HL-60 (cell line): ENCODE data around the gene C1orf232.

Source experiments
- DNase-seq, 2 experiments: peaks; one replicate each; pipeline ENCODE4 v3.0.0-alpha.2; 2010 to 2020; ENCODE audit warnings: low read depth in 1 of 2, low spot score in 1 of 2
- H3K27ac ChIP-seq: fragments of 250-450 bp; sonication (Bioruptor Pico); replicated peaks from 2 replicates; pipeline ENCODE4 v1.5.1; 2020; ENCODE audit warnings: mild to moderate bottlenecking, moderate library complexity
- H3K27me3 ChIP-seq: fragments of 250-450 bp; sonication (Bioruptor Pico); 2 replicates; pipeline ENCODE4 v1.5.1; 2021; ENCODE audit warnings: mild to moderate bottlenecking, moderate library complexity; ENCODE audit not compliant: insufficient read depth, poor library complexity, severe bottlenecking
- H3K4me3 ChIP-seq: replicated peaks from 2 replicates; pipeline ENCODE4 v1.5.1; 2011; ENCODE audit warnings: mild to moderate bottlenecking, control low read depth, low read length; ENCODE audit not compliant: insufficient read depth
- GABPA ChIP-seq: IDR thresholded peaks from 2 replicates; pipeline ENCODE4 v1.6.1; 2012; ENCODE audit warnings: low read depth
- POLR2AphosphoS5 ChIP-seq: IDR thresholded peaks from 2 replicates; pipeline ENCODE4 v1.6.1; 2012; ENCODE audit warnings: low read depth
- SPI1 ChIP-seq: IDR thresholded peaks from 2 replicates; pipeline ENCODE4 v1.6.1; 2012; ENCODE audit warnings: low read depth, mild to moderate bottlenecking, borderline replicate concordance
- TF ChIP-seq, protein P1 (sequence below): IDR thresholded peaks from one replicate; pipeline ENCODE4 v1.5.1; 2011; ENCODE audit warnings: low read length, control low read depth, inconsistent platforms; ENCODE audit not compliant: insufficient read depth
- TF ChIP-seq, protein P2 (sequence below): IDR thresholded peaks from 2 replicates; pipeline ENCODE4 v1.6.1; 2012; ENCODE audit warnings: low read depth; ENCODE audit not compliant: insufficient replicate concordance

The C1orf232 gene

DNA sequence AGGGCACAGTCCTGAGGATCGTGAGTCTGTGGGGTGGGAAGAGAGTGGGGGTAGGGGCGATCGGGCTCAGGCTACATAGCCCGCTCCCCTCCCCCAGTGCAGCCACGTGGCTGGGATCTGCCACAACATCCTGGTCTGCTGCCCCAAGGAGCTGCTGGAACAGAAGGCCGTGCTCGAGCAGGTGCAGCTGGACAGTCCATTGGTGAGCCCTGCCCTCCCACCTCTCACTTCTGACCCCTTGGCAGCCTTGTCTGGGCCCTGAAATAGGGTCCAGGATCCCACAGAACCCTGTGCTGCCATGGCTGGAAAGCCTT is 13.6 kb upstream of the C1orf232 start:
- Histone ChIP-seq H3K4me3 (no peak overlapping the region), H3K27me3 (no peaks in the 10 kb centered on the region), H3K27ac (no peak overlapping the region)
- DNase-seq: no peak
- TF ChIP-seq, protein P1, sequence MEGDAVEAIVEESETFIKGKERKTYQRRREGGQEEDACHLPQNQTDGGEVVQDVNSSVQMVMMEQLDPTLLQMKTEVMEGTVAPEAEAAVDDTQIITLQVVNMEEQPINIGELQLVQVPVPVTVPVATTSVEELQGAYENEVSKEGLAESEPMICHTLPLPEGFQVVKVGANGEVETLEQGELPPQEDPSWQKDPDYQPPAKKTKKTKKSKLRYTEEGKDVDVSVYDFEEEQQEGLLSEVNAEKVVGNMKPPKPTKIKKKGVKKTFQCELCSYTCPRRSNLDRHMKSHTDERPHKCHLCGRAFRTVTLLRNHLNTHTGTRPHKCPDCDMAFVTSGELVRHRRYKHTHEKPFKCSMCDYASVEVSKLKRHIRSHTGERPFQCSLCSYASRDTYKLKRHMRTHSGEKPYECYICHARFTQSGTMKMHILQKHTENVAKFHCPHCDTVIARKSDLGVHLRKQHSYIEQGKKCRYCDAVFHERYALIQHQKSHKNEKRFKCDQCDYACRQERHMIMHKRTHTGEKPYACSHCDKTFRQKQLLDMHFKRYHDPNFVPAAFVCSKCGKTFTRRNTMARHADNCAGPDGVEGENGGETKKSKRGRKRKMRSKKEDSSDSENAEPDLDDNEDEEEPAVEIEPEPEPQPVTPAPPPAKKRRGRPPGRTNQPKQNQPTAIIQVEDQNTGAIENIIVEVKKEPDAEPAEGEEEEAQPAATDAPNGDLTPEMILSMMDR: no peak
- TF ChIP-seq POLR2AphosphoS5: no peak
- TF ChIP-seq, protein P2, sequence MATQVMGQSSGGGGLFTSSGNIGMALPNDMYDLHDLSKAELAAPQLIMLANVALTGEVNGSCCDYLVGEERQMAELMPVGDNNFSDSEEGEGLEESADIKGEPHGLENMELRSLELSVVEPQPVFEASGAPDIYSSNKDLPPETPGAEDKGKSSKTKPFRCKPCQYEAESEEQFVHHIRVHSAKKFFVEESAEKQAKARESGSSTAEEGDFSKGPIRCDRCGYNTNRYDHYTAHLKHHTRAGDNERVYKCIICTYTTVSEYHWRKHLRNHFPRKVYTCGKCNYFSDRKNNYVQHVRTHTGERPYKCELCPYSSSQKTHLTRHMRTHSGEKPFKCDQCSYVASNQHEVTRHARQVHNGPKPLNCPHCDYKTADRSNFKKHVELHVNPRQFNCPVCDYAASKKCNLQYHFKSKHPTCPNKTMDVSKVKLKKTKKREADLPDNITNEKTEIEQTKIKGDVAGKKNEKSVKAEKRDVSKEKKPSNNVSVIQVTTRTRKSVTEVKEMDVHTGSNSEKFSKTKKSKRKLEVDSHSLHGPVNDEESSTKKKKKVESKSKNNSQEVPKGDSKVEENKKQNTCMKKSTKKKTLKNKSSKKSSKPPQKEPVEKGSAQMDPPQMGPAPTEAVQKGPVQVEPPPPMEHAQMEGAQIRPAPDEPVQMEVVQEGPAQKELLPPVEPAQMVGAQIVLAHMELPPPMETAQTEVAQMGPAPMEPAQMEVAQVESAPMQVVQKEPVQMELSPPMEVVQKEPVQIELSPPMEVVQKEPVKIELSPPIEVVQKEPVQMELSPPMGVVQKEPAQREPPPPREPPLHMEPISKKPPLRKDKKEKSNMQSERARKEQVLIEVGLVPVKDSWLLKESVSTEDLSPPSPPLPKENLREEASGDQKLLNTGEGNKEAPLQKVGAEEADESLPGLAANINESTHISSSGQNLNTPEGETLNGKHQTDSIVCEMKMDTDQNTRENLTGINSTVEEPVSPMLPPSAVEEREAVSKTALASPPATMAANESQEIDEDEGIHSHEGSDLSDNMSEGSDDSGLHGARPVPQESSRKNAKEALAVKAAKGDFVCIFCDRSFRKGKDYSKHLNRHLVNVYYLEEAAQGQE: no peak
- TF ChIP-seq GABPA: no peak
- TF ChIP-seq SPI1: no peak

DNA sequence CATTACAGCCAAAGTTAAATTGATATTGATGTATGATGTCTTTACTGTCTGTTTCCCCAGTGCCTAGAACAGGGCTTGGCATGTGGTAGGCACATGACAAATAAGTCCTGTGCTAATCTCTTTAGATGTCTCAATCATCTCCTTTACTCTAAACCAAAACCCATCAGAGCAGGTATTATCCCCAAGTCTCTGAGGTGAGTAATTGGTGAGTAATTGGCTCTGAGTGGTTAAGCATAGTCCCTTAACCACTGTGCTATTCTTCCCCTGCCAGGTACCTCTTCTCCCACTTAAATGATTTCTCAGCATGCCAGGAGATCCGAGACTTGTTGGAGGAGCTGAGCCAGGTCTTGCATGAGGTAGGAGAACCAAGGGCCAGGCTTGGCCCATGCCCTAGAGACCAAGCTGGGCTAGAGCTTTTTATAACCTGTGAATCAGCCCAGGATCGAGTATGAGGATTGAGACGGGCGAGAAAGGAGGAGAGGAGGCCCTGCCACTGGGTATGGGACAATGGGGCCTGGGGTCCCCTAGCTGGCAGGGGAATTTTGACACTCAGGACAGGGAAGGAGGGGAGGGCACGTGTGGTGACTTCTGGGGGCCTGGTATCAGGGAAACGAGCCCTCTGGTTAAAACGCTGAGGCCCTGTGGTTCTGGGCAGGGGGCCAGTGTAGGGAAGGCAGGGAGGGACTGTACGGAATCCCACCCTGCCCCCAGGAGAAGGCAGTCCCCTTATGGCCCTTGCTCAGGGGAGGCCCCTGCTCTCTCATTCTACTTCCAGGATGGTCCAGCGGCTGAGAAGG is 13.0 kb upstream of the C1orf232 start:
- H3K4me3 ChIP-seq: no peak overlapping the region
- no peak overlapping the region for H3K27ac ChIP-seq
- DNase-seq: no peak
- no peak for TF ChIP-seq POLR2AphosphoS5
- TF ChIP-seq, protein P1: no peak
- no peaks in the 10 kb centered on the region for H3K27me3 ChIP-seq

DNA sequence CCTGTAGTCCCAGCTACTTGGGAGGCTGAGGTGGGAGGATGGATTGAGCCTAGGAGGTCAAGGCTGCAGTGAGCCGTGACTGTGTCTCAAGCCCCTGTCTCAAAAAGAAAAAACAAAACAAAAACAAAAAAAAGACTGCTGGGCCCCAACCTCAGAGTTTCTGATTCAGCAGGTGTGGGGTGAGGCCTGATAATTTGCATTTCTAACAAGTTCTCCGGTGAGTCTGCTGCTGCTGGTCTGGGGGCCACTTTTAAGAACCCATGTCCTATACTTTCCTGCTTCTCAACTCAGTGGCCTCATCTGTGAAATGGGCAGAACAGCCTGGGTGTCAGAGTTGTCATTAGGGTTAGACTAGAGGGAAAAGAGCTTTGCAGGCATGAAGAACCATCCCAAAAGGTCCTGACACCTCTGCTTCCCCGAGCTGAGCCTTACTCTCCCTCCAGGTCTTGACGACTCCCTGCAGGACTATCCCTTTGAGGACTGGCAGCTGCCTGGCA is 11.3 kb upstream of the C1orf232 start:
- Histone ChIP-seq H3K4me3 (no peak overlapping the region), H3K27ac (no peak overlapping the region), H3K27me3 (no peaks in the 10 kb centered on the region)
- no peak for TF ChIP-seq SPI1
- TF ChIP-seq, protein P1: no peak
- TF ChIP-seq POLR2AphosphoS5: no peak
- TF ChIP-seq, protein P2: no peak
- no peak for TF ChIP-seq GABPA
- DNase-seq: no peak

DNA sequence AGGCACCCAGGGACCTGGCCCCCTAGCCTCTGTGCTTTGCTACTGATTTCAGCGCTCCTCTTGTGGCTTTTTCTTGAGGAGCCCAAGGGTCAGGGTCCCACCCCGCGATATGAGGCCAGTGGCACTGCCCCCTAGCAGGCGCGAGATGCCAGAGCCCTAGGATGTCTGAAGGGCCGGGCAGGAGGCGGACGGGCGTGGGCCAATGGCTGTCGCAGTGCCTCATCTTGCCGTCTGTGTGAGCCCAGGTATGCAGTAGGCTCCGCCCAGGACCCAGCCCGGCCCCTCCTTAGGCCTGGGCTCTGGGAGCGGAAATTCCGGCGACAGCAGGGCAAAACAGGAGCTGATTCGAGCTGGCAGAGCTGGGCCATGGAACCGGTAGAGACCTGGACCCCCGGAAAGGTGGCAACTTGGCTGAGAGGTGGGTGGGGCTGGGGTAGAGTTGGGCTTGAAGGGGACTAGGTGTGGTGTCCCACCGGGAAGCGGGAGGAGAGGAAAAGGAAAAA is 8.5 kb upstream of the C1orf232 start, which contains the start of gene CNKSR1:
Gene CNKSR1 (plus strand): TSS at position 310 of the 503 bp plus-strand sequence. CDS start 57 bp downstream, at position 367.
- TF ChIP-seq SPI1 (no peak), GABPA (no peak), POLR2AphosphoS5 (no peak)
- TF ChIP-seq, protein P1: no peak
- TF ChIP-seq, protein P2: no peak
- no peak for DNase-seq
- Histone ChIP-seq H3K4me3 (no peak within 1 kb of the TSS), H3K27me3 (no peaks in the 10 kb centered on the region), H3K27ac (no peak within 1 kb of the TSS)
